Fibroblast of peridontal ligament (primary cell): ENCODE measurements around the gene TNFSF13.
A peak's percentile ranks its signal among the peaks of the same experiment; 100 is the strongest.

Experiments
- DNase-seq: peaks from one replicate; pipeline ENCODE4 v3.0.0-alpha.2; 2010; ENCODE audit errors: extremely low read depth

TNFSF13 gene

GRCh38 chr17:7574176-7574953 is 15.8 kb downstream of the TNFSF13 start:
- DNase-seq: peak; percentile 30

GRCh38 chr17:7575481-7575883 is 16.9 kb downstream of the TNFSF13 start:
- no peak for DNase-seq

- DNase-seq: no peak
These were observed 17.4 kb downstream of the TNFSF13 start for GRCh38 chr17:7575959-7576358.

- DNase-seq: no peak
These were observed 17.9 kb downstream of the TNFSF13 start for GRCh38 chr17:7576432-7576937.

- DNase-seq: no peak
These were observed 19.0 kb downstream of the TNFSF13 start for GRCh38 chr17:7577327-7578199.

GRCh38 chr17:7579001-7579833 is 20.7 kb downstream of the TNFSF13 start, which contains the start of gene CD68:
Gene CD68 (plus strand): TSS chr17:7579638. CDS start chr17:7579678, 40 bp downstream.
- peak; percentile 79 for DNase-seq

GRCh38 chr17:7579834-7580603 is 21.5 kb downstream of the TNFSF13 start:
- no peak for DNase-seq

- DNase-seq: no peak
These were observed 22.3 kb downstream of the TNFSF13 start for GRCh38 chr17:7580604-7581575.

- no peak for DNase-seq
These were observed 24.1 kb downstream of the TNFSF13 start for GRCh38 chr17:7582396-7583252.

GRCh38 chr17:7583253-7584109 is 24.9 kb downstream of the TNFSF13 start, which contains the start of gene MPDU1:
Gene MPDU1 (plus strand): TSS chr17:7583852. CDS start chr17:7583863, 11 bp downstream.
- DNase-seq: peak; percentile 98

GRCh38 chr17:7586673-7587419 is 28.3 kb downstream of the TNFSF13 start:
- DNase-seq: no peak

GRCh38 chr17:7587420-7588151 is 29.0 kb downstream of the TNFSF13 start:
- DNase-seq: peak; percentile 97

- no peak for DNase-seq
These were observed 30.1 kb downstream of the TNFSF13 start for GRCh38 chr17:7588553-7589203.

- DNase-seq: peak; percentile 88
These were observed 30.8 kb downstream of the TNFSF13 start for GRCh38 chr17:7589204-7589868.
